Adipocyte (in vitro differentiated cells): ENCODE measurements around the gene UBP1.
A peak's percentile ranks its signal among the peaks of the same experiment; 100 is the strongest.
"Not testable (repeated sequence)": the region's sequence is repeated elsewhere in the genome, so short reads cannot be mapped to it uniquely, and the experiment has no call there.

Experiments used
- DNase-seq: peaks from one replicate; pipeline ENCODE4 v3.0.0-alpha.2; 2015; ENCODE audit warnings: low read depth
- H3K27me3 ChIP-seq: replicated peaks from 2 replicates; pipeline ENCODE4 v1.7.0; 2013; ENCODE audit warnings: mild to moderate bottlenecking, low read length, moderate library complexity; ENCODE audit not compliant: control insufficient read depth, insufficient read depth
- H3K36me3 ChIP-seq: 2 replicates; pipeline ENCODE4 v1.7.0; 2013; ENCODE audit warnings: low read length, mild to moderate bottlenecking, moderate library complexity; ENCODE audit not compliant: control insufficient read depth, insufficient read depth, severe bottlenecking
- H3K4me1 ChIP-seq: 2 replicates; pipeline ENCODE4 v1.7.0; 2013; ENCODE audit warnings: mild to moderate bottlenecking, low read length, moderate library complexity; ENCODE audit not compliant: control insufficient read depth, insufficient read depth
- H3K4me3 ChIP-seq: 2 replicates; pipeline ENCODE4 v1.7.0; 2013; ENCODE audit warnings: mild to moderate bottlenecking, low read length, moderate library complexity
- H3K9ac ChIP-seq: 2 replicates; pipeline ENCODE4 v1.7.0; 2013; ENCODE audit warnings: mild to moderate bottlenecking, low read length, moderate library complexity
- H3K9me3 ChIP-seq: 2 replicates; pipeline ENCODE4 v1.7.0; 2013; ENCODE audit warnings: mild to moderate bottlenecking, low read length, moderate library complexity; ENCODE audit not compliant: control insufficient read depth

The UBP1 gene

GRCh38 chr3:33430571-33430970 is 9.6 kb downstream of the UBP1 start:
- peak overlapping the region; percentile 28 for H3K9ac ChIP-seq
- peaks cover 73% of the 10 kb centered on the region for H3K4me1 ChIP-seq
- H3K4me3 ChIP-seq, result no peak overlapping the region
- no peaks in the 10 kb centered on the region for H3K9me3 ChIP-seq
- DNase-seq, result no peak
- H3K27me3 ChIP-seq, result no peaks in the 10 kb centered on the region
- H3K36me3 ChIP-seq, result no peaks in the 10 kb centered on the region

- H3K4me3 ChIP-seq, result no peak overlapping the region
- H3K36me3 ChIP-seq, result peaks cover under 1% of the 10 kb centered on the region
- H3K27me3 ChIP-seq, result no peaks in the 10 kb centered on the region
- no peaks in the 10 kb centered on the region for H3K9me3 ChIP-seq
- peaks cover 73% of the 10 kb centered on the region for H3K4me1 ChIP-seq
- H3K9ac ChIP-seq, result no peak overlapping the region
- no peak for DNase-seq
These were observed 10.1 kb downstream of the UBP1 start for GRCh38 chr3:33430061-33430460.

- not testable (repeated sequence) for DNase-seq, H3K27me3 ChIP-seq, H3K36me3 ChIP-seq, H3K9me3 ChIP-seq, H3K4me3 ChIP-seq, H3K9ac ChIP-seq
- peaks cover 73% of the 10 kb centered on the region for H3K4me1 ChIP-seq
These were observed 10.9 kb downstream of the UBP1 start for GRCh38 chr3:33429306-33429705.

DNA sequence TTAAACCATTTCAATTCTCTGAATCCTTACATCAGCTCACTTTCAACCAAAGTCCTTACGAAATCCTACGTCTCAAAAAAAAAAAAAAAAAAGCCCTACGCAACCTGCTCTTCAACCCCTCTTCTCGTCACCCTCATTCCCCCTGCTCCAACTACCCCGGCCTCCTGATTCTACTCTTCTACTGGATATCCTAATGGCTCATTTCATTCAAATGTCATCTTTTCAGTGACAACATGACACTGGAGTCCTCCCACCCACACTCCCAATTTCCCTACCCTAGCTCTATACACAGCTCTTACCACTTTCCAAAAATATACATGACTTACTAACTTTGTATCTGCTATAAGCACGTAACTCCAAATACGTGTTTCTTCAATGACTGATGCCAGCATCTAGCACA is 11.5 kb downstream of the UBP1 start:
- Histone ChIP-seq H3K36me3 (peaks cover 10% of the 10 kb centered on the region), H3K27me3 (no peaks in the 10 kb centered on the region), H3K9me3 (no peaks in the 10 kb centered on the region), H3K4me1 (peaks cover 67% of the 10 kb centered on the region), H3K4me3 (no peak overlapping the region), H3K9ac (no peak overlapping the region)
- no peak for DNase-seq

GRCh38 chr3:33426630-33427317 is 13.4 kb downstream of the UBP1 start:
- DNase-seq, result no peak

DNA sequence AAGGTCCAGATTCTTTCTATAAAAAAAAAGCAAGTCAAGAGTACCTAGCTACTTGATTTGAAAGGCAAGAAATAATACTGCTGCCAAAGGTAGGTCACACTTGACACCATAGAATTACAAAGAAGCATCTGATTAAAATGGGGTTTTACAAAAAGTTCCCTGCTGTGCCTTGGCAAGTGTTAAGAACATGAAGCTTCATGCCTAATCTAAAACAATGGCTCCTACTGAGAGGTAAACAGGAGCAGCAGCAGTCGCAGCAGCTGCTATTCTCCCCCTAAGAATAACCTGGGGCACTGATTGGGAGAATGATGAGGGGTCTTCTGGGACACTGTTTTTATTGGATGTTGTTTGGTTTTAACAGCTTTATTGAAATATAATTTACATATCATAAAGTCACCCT is 14.1 kb downstream of the UBP1 start:
- Histone ChIP-seq H3K9ac (no peak overlapping the region), H3K36me3 (peaks cover 29% of the 10 kb centered on the region), H3K9me3 (no peaks in the 10 kb centered on the region), H3K4me3 (no peak overlapping the region), H3K27me3 (no peaks in the 10 kb centered on the region), H3K4me1 (peaks cover 46% of the 10 kb centered on the region)
- no peak for DNase-seq

More at GRCh38 chr3:33426630-33427317, 13.4 kb downstream of the UBP1 start:
- H3K27me3 ChIP-seq, result no peaks in the 10 kb centered on the region
- H3K9me3 ChIP-seq, result no peaks in the 10 kb centered on the region
- H3K4me3 ChIP-seq, result no peak overlapping the region
- peaks cover 53% of the 10 kb centered on the region for H3K4me1 ChIP-seq
- H3K36me3 ChIP-seq, result peaks cover 22% of the 10 kb centered on the region
- no peak overlapping the region for H3K9ac ChIP-seq

DNA sequence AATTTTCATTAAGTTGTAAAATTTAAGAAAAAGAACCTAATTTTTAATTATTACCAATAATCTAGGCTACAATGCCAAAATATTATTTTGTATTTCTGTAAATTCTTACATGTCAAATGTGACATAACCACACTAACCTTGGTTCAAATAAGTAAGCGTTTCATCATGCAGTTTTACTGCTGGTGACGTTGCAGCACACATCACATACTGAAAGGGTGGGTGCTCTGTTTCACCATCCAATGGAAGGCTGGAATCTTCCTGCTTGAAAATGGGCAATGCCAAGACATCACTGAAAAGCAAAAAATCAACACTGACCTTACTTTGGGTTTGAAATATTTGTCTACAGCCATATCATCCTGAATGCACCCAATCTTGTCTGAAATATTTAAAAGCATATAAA is 14.8 kb downstream of the UBP1 start:
- H3K27me3 ChIP-seq, result no peaks in the 10 kb centered on the region
- DNase-seq, result no peak
- H3K4me3 ChIP-seq, result no peak overlapping the region
- peaks cover 40% of the 10 kb centered on the region for H3K4me1 ChIP-seq
- peaks cover 35% of the 10 kb centered on the region for H3K36me3 ChIP-seq
- no peak overlapping the region for H3K9ac ChIP-seq
- H3K9me3 ChIP-seq, result no peaks in the 10 kb centered on the region

DNA sequence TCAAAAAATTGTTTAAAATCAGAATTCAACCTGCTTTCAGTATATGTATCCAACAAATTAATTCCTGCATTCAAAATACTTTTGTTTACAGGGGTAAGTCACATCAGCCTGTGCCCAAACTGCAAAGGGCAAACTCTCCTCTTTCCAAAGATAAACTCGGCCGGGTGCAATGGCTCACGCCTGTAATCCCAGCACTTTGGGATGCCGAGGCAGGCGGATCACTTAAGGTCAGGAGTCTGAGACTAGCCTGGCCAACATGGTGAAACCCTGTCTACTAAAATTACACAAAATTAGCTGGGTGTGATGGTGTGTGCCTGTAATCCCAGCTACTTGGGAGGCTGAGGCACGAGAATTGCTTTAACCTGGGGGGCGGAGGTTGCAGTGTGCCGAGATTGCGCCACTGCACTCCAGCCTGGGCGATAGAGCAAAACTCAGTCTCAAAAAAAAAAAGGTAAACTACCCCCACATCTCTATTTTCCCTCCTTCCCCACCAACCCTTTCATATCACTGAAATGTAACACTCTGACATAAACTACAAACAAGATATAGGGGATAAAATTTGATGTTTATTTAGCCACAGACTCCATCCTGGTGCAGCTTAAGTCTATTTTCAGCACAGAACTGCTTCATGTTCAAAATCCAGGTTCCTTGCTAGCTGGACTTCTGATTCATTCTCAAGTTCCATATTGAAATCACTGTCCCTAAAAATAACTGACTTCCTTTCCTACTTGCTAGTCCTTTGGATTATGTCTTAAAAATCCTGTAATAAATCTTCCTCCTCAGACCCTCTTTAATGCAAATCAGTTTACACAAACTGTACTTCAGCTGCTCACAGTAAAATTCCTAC is 15.4 kb downstream of the UBP1 start:
- H3K4me3 ChIP-seq, result no peak overlapping the region
- H3K4me1 ChIP-seq, result peaks cover 33% of the 10 kb centered on the region
- H3K9ac ChIP-seq, result no peak overlapping the region
- DNase-seq, result no peak
- no peaks in the 10 kb centered on the region for H3K27me3 ChIP-seq
- no peaks in the 10 kb centered on the region for H3K9me3 ChIP-seq
- peaks cover 35% of the 10 kb centered on the region for H3K36me3 ChIP-seq

GRCh38 chr3:33420966-33421365 is 19.2 kb downstream of the UBP1 start:
- Histone ChIP-seq H3K27me3 (no peaks in the 10 kb centered on the region), H3K4me1 (peaks cover 6% of the 10 kb centered on the region), H3K9me3 (no peaks in the 10 kb centered on the region), H3K4me3 (no peak overlapping the region), H3K36me3 (peaks cover 47% of the 10 kb centered on the region), H3K9ac (no peak overlapping the region)
- no peak for DNase-seq

GRCh38 chr3:33419948-33420347 is 20.3 kb downstream of the UBP1 start:
- no peaks in the 10 kb centered on the region for H3K9me3 ChIP-seq
- H3K27me3 ChIP-seq, result no peaks in the 10 kb centered on the region
- H3K4me3 ChIP-seq, result no peak overlapping the region
- peaks cover 2% of the 10 kb centered on the region for H3K4me1 ChIP-seq
- DNase-seq, result no peak
- H3K9ac ChIP-seq, result no peak overlapping the region
- H3K36me3 ChIP-seq, result peaks cover 52% of the 10 kb centered on the region

DNA sequence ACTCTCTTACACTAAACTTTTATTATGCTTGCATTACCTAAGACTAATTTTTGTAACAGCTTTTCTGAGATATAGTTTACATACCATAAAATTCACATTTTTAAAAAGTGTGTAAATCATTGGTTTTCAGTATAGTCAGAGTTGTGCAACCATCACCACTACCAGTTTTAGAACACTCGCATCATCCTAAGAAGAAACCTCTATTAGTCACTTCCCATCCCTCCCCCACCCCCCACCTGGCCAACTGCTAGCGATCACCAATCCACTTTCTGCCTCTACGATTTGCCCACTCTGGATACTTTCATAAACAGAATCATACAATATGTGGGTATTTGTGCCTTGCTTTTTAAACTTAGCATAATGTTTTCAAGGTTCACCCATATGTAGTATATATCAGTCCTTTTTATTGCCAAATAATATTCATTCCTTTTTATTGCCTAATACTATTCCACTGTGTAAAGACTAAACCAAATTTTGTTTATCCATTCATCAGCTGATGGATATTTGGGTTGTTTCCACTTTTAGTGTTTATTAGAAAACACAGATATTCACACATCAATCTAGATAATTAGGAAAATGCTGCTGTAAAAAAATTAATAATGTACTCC is 23.0 kb downstream of the UBP1 start:
- Histone ChIP-seq H3K36me3 (peaks cover 50% of the 10 kb centered on the region), H3K9me3 (no peaks in the 10 kb centered on the region), H3K4me1 (no peaks in the 10 kb centered on the region), H3K4me3 (no peak overlapping the region), H3K27me3 (no peaks in the 10 kb centered on the region), H3K9ac (no peak overlapping the region)
- DNase-seq, result no peak
